Activated T-helper 2 cell treated with anti-CD3 and anti-CD28 coated beads, Interferon-gamma antibody, Interleukin-2, Interleukin-4, amounts not matched to agents 10 μg/mL and 5 μg/mL and 100 μg/mL, durations not matched to agents 14 hours and 24 hours and 36 hours (primary cell): Measurements from ENCODE around the gene TNXB. TPM values are rescaled to one million over a fixed set of nuclear protein-coding genes. Genes with fewer than 3 reads are reported as not detected.
"Not testable (repeated sequence)": the region's sequence is repeated elsewhere in the genome, so short reads cannot be mapped to it uniquely, and the experiment has no call there.

Source experiments
- DNase-seq: peaks from one replicate; pipeline ENCODE4 v3.0.0; 2021; ENCODE audit warnings: low spot score
- H3K27ac Mint-ChIP-seq: one replicate; pipeline ENCODE4 v1.8.0; 2021; ENCODE audit warnings: mixed read lengths
- H3K27me3 Mint-ChIP-seq: one replicate; pipeline ENCODE4 v1.8.0; 2021; ENCODE audit warnings: low read depth, mixed read lengths
- H3K36me3 Mint-ChIP-seq: one replicate; pipeline ENCODE4 v1.8.0; 2021; ENCODE audit warnings: low read depth, mixed read lengths
- H3K4me1 Mint-ChIP-seq: one replicate; pipeline ENCODE4 v1.8.0; 2021; ENCODE audit warnings: low read depth, mixed read lengths
- H3K4me3 Mint-ChIP-seq: one replicate; pipeline ENCODE4 v1.8.0; 2021; ENCODE audit warnings: low read depth, mild to moderate bottlenecking, moderate library complexity, mixed read lengths
- H3K9me3 Mint-ChIP-seq: one replicate; pipeline ENCODE4 v1.8.0; 2021; ENCODE audit warnings: mixed read lengths
- intact Hi-C: fragments of 100-400 bp; cut with micrococcal nuclease; formaldehyde crosslinking; loops from one replicate; pipeline ENCODE4 v1.15.1; 2023
- total RNA-seq: library from RNA; stranded (reverse); gene quantifications from 2 replicates; pipeline ENCODE4 v1.2.3, GENCODE V29; 2022

Gene TNXB
- total RNA-seq, 1 donor from 2014 or later = 5.0 TPM

DNA sequence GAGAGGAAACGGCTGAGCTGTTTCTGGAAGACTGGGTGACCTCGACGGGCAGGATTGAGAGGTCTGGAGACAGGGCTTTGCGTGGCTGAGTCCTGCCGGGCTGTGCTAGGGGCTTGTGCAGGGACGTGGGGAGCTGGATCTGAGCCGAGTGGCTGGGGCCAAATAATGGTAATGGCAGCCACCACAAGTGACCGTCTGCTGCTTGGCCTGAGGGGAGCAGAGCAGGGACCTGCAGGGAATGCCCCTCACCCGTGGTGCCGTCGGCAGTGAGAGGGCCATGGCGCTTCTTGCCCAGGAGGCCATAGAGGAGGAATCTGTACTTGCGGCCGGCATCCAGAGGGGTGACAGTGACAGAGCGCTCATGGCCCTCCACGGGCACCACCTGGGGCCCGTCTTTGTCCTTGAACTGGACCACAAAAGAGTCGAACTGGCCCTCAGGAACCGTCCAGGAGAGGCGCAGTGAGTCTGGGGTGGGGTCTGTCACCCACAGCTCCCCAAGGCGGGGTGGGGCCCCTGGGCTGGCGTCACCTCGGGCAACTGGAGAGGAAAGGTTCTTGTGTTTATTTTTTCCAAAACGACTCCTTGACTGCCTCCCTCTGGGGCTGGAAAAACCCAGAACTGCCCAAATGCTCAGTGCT is 39.1 kb downstream of the TNXB start:
- H3K4me1 Mint-ChIP-seq = peaks cover 3% of the 10 kb centered on the region
- intact Hi-C loops = no loop called here
- DNase-seq = no peak
- no peaks in the 10 kb centered on the region for H3K9me3 Mint-ChIP-seq
- H3K4me3 Mint-ChIP-seq = no peak overlapping the region
- peaks cover 5% of the 10 kb centered on the region for H3K27me3 Mint-ChIP-seq
- H3K27ac Mint-ChIP-seq = no peak overlapping the region
- H3K36me3 Mint-ChIP-seq = no peaks in the 10 kb centered on the region

DNA sequence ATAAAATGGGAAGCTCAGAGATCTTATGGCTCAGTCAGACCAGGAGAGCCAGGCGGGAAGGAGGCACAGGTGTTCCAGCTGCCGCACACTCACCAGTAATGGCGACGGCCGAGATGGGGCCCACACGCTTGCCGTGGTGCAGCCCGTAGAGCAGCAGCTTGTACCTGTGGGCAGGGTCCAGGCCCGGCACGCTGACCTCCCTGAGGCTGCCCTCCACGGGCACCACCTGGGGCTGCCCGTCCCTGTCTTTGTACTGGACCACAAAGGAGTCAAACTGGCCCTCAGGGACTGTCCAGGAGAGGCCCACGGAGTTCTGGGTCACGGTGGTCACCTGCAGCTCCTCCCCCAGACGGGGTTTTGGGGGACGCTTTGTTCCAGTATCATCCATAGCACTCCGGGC is 39.7 kb downstream of the TNXB start:
- H3K36me3 Mint-ChIP-seq = no peaks in the 10 kb centered on the region
- intact Hi-C loops = no loop called here
- no peak overlapping the region for H3K4me3 Mint-ChIP-seq
- H3K27me3 Mint-ChIP-seq = peaks cover 4% of the 10 kb centered on the region
- H3K9me3 Mint-ChIP-seq = no peaks in the 10 kb centered on the region
- no peak for DNase-seq
- H3K4me1 Mint-ChIP-seq = peaks cover 4% of the 10 kb centered on the region
- H3K27ac Mint-ChIP-seq = no peak overlapping the region

DNA sequence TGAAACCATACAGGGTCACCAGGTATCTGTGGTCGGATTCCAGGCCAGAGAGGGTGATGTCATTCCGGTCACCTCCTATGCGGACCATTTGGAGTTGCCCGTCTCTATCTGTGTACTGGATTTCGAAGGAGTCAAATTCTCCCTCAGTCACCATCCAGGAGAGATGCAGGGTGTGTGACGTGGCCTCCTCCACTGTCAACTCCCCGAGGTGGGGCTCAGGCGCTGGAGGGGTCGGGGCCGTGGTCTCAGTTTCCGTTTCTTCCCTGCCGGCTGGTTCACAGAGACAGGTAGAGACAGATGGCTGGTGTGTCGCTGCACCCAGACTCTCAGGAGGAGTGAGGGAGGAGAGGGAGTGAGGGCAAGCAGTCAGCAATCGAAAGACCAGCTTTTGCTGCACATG is 40.3 kb downstream of the TNXB start:
- no peaks in the 10 kb centered on the region for H3K36me3 Mint-ChIP-seq
- H3K4me3 Mint-ChIP-seq = no peak overlapping the region

DNA sequence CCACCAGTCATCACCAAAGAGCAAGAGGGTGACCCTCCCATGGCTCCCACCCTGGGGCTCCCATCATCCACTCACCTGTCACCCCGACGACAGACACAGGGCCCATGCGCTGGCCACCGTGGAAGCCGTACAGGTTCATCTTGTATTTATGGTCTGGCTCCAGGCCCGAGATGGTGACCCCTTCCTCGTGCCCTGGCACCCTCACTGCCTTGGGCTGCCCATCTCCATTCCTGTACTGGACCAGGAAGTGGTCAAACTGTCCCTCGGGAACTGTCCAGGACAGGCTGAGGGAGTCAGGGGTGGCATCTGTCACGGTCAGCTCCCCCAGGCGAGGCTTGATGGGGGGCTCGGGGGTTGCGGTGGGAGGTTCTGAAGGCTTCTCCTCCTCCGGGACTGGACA is 40.8 kb downstream of the TNXB start:
- H3K27me3 Mint-ChIP-seq, H3K4me1 Mint-ChIP-seq, H3K27ac Mint-ChIP-seq, H3K9me3 Mint-ChIP-seq, H3K36me3 Mint-ChIP-seq, DNase-seq, H3K4me3 Mint-ChIP-seq, intact Hi-C loops: not testable (repeated sequence)

More for the DNA sequence above, 40.3 kb downstream of the TNXB start:
- H3K27me3 Mint-ChIP-seq = peaks cover 5% of the 10 kb centered on the region
- no peaks in the 10 kb centered on the region for H3K9me3 Mint-ChIP-seq
- intact Hi-C loops = no loop called here
- H3K27ac Mint-ChIP-seq = no peak overlapping the region
- no peak for DNase-seq
- peaks cover 4% of the 10 kb centered on the region for H3K4me1 Mint-ChIP-seq

DNA sequence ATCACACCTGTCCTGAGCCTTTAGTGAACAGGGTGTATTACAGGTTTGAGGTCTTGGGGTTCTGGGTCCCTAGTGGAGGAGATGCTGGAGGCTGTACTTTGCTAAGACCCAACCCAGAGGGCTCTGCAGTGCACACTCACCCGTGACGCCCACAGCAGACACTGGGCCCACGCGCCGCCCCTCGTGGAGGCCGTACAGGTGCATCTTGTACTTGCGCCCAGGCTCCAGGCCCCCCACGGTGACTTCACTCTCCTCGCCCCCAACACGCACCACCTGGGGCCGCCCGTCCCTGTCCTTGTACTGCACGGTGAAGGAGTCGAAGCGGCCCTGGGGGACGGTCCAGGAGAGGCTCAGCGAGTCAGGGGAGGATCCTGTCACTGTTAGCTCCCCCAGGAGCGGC is 41.6 kb downstream of the TNXB start:
- H3K27ac Mint-ChIP-seq, intact Hi-C loops, H3K4me1 Mint-ChIP-seq, H3K27me3 Mint-ChIP-seq, H3K36me3 Mint-ChIP-seq, DNase-seq, H3K4me3 Mint-ChIP-seq, H3K9me3 Mint-ChIP-seq: not testable (repeated sequence)

DNA sequence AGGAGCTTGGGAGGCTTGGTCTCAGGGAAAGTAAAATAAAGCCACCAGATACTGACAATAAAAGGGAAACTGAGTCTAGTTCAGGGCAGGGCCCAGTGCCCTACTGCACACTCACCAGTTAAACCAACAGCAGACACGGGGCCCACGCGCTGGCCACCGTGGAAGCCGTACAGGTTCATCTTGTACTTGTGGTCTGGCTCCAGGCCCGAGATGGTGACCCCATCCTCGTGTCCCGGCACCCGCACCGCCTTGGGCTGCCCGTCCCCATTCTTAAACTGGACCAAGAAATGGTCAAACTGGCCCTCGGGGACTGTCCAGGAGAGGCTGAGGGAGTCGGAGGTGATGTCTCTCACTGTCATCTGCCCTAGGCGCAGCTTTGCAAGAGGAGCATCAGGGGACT is 44.4 kb downstream of the TNXB start:
- Mint-ChIP-seq H3K4me1 (peaks cover 4% of the 10 kb centered on the region), H3K36me3 (no peaks in the 10 kb centered on the region), H3K27ac (no peak overlapping the region), H3K27me3 (peaks cover 8% of the 10 kb centered on the region), H3K9me3 (no peaks in the 10 kb centered on the region), H3K4me3 (no peak overlapping the region)
- no peak for DNase-seq
- intact Hi-C loops = no loop called here

DNA sequence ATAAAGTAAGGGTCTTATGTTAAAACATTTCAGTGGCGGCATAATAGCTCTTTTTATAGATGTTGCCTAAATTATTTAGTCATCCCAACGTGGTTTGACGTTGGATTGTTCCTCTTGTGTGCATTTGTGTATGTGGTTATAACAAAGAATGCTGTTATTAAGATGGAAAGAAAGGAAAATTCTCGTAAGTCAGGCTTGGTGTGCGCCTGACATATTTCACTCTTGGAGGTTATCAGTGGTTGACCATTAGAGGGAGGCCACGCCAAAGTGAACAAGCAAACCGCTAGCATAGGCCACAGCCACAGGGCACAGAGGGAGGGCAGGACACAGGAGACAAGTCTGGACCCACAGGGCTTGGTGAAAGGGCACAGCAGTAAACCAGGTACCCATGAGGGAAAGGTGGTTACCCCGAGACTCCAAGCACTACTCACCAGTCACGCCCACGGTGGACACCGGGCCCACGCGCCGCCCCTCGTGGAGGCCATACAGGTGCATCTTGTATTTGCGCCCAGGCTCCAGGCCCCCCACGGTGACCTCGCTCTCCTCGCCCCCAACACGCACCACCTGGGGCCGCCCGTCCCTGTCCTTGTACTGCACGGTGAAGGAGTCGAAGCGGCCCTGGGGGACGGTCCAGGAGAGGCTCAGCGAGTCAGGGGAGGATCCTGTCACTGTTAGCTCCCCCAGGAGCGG is 48.0 kb downstream of the TNXB start:
- H3K36me3 Mint-ChIP-seq = no peaks in the 10 kb centered on the region
- peaks cover 12% of the 10 kb centered on the region for H3K27me3 Mint-ChIP-seq
- no peaks in the 10 kb centered on the region for H3K9me3 Mint-ChIP-seq
- intact Hi-C loops = no loop called here
- no peak overlapping the region for H3K4me3 Mint-ChIP-seq
- DNase-seq = no peak
- peaks cover 4% of the 10 kb centered on the region for H3K4me1 Mint-ChIP-seq
- no peak overlapping the region for H3K27ac Mint-ChIP-seq

DNA sequence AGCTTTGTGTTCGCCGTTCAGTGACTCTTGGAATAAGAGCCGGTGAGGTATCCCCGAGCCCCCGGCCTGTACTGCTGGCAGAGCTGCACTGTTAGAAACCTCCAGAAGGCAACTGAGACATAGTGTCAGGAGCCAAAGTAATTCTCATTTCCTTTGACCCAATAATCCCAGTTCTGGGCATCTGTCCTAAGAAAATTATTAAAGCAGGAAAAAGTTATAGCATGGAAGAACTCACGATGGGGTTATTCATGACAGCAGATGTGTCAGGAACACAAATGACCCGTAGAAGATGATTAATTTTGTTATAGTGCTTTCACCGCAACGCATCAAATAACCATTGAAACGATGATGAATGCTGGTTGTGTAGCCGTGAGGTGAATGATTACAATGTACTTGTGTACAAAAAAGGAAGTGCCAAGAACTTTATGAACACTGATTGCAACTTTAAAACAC is 50.6 kb downstream of the TNXB start:
- H3K36me3 Mint-ChIP-seq = no peaks in the 10 kb centered on the region
- H3K9me3 Mint-ChIP-seq = no peaks in the 10 kb centered on the region
- H3K4me3 Mint-ChIP-seq = no peak overlapping the region
- DNase-seq = no peak
- H3K4me1 Mint-ChIP-seq = no peaks in the 10 kb centered on the region
- peaks cover 9% of the 10 kb centered on the region for H3K27me3 Mint-ChIP-seq
- intact Hi-C loops = no loop called here
- H3K27ac Mint-ChIP-seq = no peak overlapping the region

DNA sequence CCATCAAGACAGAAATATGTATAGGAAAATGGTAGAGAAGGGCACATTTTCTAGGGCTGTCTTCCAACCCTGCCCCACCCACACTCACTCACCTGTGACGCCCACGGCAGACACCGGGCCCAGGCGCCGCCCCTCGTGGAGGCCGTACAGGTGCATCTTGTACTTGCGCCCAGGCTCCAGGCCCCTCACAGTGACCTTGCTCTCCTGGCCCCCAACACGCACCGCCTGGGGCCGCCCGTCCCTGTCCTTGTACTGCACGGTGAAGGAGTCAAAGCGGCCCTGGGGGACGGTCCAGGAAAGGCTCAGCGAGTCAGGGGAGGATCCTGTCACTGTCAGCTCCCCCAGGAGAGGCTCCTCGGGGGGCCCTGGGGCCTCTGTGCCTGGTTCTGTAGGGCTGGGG is 51.2 kb downstream of the TNXB start:
- no peaks in the 10 kb centered on the region for H3K36me3 Mint-ChIP-seq
- H3K27me3 Mint-ChIP-seq = peaks cover 9% of the 10 kb centered on the region
- DNase-seq = no peak
- no peak overlapping the region for H3K4me3 Mint-ChIP-seq
- no peak overlapping the region for H3K27ac Mint-ChIP-seq
- H3K9me3 Mint-ChIP-seq = no peaks in the 10 kb centered on the region
- intact Hi-C loops = no loop called here
- no peaks in the 10 kb centered on the region for H3K4me1 Mint-ChIP-seq

DNA sequence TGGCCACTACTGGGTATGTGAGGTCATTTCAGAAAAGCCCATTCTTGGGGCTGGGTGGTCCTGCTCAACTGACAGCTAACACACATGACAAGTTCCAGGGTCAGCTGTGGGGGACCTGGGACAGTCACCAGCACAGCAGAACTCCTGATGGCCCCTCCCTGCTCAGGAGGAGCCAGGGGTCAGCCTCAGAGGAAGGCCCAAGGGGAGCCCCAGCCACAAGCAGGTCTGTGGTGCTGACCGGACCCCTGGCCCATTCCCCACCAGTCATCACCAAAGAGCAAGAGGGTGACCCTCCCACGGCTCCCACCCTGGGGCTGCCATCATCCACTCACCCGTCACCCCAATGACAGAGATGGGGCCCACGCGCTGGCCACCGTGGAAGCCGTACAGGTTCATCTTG is 52.9 kb downstream of the TNXB start:
- Mint-ChIP-seq H3K27ac (no peak overlapping the region), H3K27me3 (peaks cover 11% of the 10 kb centered on the region), H3K4me1 (no peaks in the 10 kb centered on the region), H3K9me3 (no peaks in the 10 kb centered on the region), H3K4me3 (no peak overlapping the region), H3K36me3 (no peaks in the 10 kb centered on the region)
- intact Hi-C loops = no loop called here
- no peak for DNase-seq

DNA sequence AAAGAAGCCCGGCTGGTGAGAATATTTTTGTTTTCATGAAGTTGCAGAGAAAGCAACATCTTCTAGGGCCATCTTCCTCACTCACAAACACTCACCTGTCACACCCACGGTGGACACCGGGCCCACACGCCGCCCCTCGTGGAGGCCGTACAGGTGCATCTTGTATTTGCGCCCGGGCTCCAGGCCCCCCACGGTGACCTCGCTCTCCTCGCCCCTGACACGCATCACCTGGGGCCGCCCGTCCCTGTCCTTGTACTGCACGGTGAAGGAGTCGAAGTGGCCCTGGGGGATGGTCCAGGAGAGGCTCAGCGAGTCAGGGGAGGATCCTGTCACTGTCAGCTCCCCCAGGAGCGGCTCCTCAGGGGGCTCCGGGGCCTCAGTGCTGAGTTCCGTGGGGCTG is 53.4 kb downstream of the TNXB start:
- H3K9me3 Mint-ChIP-seq, H3K4me1 Mint-ChIP-seq, H3K36me3 Mint-ChIP-seq, H3K4me3 Mint-ChIP-seq, DNase-seq, intact Hi-C loops, H3K27ac Mint-ChIP-seq: not testable (repeated sequence)
- peaks cover 11% of the 10 kb centered on the region for H3K27me3 Mint-ChIP-seq

DNA sequence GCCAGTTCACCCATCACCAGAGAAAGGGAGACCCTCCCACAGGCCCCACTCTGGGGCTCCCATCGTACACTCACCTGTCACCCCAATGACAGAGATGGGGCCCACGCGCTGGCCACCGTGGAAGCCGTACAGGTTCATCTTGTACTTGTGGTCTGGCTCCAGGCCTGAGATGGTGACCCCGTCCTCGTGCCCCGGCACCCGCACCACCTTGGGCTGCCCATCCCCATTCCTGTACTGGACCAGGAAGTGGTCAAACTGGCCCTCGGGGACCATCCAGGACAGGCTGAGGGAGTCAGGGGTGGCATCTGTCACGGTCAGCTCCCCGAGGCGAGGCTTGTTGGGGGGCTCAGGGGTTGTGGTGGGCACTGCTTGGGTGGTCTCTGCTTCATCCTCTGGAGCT is 55.8 kb downstream of the TNXB start:
- intact Hi-C loops, DNase-seq, H3K27me3 Mint-ChIP-seq, H3K36me3 Mint-ChIP-seq, H3K4me3 Mint-ChIP-seq, H3K27ac Mint-ChIP-seq, H3K9me3 Mint-ChIP-seq, H3K4me1 Mint-ChIP-seq: not testable (repeated sequence)

DNA sequence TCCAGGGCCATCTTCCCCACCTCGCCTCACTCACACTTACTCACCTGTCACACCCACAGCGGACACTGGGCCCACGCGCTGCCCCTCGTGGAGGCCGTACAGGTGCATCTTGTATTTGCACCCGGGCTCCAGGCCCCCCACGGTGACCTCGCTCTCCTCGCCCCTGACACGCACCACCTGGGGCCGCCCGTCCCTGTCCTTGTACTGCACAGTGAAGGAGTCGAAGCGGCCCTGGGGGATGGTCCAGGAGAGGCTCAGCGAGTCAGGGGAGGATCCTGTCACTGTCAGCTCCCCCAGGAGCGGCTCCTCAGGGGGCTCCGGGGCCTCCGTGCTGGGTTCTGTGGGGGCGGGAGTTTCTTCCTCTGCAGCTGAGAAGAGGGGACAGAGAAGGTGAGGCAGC is 56.5 kb downstream of the TNXB start:
- H3K36me3 Mint-ChIP-seq, H3K4me3 Mint-ChIP-seq, H3K27me3 Mint-ChIP-seq, H3K4me1 Mint-ChIP-seq, H3K9me3 Mint-ChIP-seq, DNase-seq, intact Hi-C loops, H3K27ac Mint-ChIP-seq: not testable (repeated sequence)
